ENCODE results near the gene MLLT3.

- no peak for TF ChIP-seq CTCF (IDR thresholded peaks at IDR 0.05; ENCODE audit: insufficient read depth, low read depth, low read length)
- TF ChIP-seq EZH2 (IDR thresholded peaks at IDR 0.05; ENCODE audit: insufficient read depth, low read length): no peak
Measured at GRCh38 chr9:20620650-20621470, 1.4 kb downstream of the MLLT3 start.
